CD4-positive, alpha-beta T cell treated with Interleukin-2 at 100 ng/mL for 4 hours (primary cell): ENCODE data around the gene HPSE2.
"Not testable (repeated sequence)": the region's sequence is repeated elsewhere in the genome, so short reads cannot be mapped to it uniquely, and the experiment has no call there.

Source experiments
- DNase-seq: peaks from one replicate; pipeline ENCODE4 v3.0.0-alpha.2; 2020; ENCODE audit warnings: low spot score

The HPSE2 gene

DNA sequence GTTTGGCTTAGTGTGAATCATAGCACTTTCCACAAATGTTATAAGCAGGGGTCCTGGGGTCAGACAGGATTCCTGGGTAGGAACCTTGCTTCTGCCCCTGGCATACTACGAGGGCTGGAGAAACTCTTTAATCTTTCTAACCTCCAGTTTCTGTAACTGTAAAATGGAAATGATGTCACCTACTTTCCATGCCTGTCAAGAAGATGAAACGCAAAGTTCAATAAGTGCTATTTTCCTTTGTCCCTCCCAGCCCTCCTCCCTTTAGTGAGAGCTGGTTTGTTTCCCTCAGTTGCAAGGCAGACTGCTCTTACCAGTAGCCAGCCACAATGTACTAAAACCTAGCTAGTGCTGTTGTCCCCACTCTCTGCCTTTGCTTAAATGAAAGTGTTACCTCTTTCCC, 671.8 kb downstream of the HPSE2 start:
- DNase-seq, result no peak

DNA sequence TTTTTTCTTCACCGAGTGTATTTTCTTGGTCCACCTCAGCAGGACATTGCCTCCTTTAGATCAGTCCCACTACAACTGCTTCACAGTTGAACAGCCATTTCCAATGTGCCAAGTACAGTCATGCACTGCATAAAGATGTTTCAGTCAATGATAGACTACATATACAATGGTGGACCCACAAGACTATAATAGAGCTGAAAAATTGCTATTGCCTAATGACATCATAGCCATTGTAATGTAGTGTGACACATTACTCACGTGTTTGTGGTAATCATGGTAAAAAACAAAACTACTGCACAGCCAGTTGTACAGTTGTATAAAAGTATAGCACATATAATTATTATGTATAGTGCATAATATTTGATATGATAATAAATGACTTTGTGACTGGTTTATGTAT, 675.1 kb downstream of the HPSE2 start:
- DNase-seq, result no peak

DNA sequence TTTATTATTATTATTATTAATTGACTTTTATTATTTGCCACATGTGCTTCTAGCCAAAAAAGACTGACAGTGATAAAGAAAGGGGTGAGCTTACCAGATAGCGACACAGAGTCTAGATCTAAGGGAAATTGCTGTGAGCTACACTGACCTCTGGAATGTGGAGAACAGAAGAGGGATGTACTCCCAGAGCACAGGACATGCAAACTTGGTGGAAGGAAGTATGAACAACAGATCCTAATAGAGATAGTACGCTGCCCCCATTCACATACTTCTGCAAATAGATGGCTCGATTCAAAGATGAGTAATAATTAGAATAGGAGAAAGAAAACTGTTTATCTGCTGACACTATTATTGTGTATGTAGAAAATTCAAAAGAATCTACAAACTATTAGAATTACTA, 679.6 kb downstream of the HPSE2 start:
- no peak for DNase-seq

DNA sequence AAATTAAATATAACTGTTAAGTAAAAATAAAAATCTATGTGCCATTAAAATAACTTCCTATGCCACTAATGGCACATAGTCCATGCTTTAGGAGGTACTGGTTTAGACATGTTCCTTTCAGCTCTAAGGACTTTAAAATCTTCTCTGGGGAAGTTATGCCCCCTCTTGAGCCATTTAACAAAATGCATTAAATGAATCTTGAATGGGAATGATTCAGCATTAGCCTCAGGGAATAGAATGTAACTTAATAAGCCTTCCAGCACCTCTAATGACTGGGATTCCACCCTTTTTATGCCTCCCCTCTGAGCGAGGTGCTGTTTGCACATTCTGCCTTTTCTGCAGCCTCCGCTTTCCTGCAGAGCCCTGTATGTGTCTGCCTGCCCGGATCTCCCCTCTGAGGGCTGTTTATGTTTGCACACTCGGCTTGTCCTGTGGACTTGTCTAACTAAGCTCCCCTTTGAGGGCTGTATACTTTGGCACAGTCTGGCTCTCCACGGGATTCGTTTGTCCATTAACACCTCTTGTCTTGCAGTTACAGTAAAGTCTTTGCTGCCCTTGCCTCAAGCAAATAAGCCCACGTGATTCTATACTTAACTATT, 680.5 kb downstream of the HPSE2 start:
- no peak for DNase-seq

DNA sequence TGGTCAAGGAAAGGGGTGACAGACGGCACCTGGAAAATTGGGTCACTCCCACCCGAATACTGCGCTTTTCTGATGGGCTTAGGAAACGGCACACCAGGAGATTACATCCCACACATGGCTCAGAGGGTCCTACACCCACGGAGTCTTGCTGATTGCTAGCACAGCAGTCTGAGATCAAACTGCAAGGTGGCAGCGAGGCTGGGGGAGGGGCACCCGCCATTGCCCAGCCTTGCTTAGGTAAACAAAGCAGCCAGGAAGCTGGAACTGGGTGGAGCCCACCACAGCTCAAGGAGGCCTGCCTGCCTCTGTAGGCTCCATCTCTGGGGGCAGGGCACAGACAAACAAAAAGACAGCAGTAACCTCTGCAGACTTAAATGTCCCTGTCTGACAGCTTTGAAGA, 694.1 kb downstream of the HPSE2 start:
- DNase-seq, result not testable (repeated sequence)

DNA sequence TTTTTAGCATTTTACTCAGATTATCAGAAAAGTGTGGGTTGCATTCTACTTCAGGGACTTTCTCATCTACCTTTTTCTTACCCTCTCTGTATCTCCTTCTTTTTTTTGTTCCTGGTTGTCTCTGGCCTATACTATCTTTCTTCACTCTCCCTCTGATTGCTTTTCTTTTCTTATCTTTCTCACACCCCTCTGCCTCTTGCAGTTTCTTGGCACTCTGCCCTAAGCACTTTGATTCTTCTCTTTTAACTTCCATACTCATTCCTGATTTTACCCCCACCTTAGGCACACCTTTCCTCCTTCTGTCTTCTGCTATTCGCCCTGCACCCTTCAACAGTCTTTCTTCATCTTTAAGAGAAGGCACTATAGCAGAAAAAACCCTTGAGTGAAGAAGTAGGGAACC, 696.1 kb downstream of the HPSE2 start:
- no peak for DNase-seq

DNA sequence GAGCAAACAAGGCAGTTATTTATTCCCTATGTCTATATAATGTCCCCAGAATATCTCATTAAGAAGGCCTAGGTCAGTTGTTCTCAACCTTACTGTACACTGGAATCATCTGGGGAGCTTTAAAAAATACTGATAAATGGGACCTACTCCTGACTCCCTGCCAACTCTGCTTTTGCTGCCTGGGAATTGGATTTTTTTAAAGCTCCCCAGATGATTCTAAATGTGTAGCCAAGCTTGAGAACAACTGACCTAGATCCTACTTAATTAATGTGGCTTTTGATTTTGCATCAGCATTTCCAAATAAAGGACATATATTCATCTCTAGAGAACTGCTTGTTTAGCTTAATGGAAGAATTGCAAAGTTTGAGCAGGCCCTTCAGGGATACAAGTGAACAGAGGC, 697.2 kb downstream of the HPSE2 start:
- DNase-seq, result no peak

DNA sequence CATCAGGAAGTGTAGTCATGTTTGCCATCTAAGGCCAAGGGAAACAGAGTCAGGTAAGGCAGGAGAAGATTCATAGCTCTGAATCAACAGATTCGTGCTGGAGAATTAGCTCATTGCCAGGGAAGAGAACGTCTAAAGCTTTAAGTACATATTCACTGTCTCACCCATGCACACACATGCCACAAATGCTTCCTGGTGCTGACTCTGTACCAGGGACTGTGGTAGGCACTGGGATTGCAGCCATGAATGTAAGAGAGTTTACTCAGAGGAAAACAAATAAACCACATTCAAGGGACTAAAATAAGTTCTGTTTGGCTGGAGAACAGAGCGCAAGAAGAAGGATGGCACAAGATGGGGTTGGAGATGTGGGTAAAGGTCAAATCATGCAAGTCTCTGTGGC, 699.1 kb downstream of the HPSE2 start:
- DNase-seq, result no peak

DNA sequence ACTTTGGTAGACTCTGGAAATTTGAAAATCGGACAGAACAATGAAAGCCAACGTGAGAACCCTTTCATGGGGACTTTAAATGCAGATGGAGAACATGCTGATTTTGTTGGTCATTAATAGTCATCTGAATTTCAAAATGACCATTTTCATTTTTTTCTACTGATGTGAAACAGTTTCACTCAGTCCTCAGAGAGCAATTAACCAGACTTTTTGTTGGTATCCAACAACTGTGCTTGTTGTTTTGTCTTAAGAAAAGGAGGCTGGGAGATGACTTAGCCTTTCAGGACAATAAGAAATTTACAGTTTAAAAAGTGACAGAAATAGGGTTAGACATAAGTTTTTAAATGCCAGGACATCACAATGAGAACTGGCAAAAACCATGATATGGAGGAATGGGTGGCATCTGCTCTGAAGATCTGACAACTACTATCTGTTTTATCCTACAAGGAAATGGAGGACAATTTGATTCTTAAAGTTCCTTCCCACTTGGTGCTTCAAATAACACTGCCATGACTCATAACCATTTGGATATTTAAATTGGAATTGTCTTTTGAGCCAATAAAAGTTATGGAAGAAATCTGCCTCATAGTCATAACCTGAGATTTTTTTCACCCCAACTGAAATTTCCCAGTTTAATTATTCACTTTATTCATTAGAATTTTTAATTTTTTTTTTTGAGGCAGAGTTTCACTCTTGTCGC, 701.8 kb downstream of the HPSE2 start:
- no peak for DNase-seq

DNA sequence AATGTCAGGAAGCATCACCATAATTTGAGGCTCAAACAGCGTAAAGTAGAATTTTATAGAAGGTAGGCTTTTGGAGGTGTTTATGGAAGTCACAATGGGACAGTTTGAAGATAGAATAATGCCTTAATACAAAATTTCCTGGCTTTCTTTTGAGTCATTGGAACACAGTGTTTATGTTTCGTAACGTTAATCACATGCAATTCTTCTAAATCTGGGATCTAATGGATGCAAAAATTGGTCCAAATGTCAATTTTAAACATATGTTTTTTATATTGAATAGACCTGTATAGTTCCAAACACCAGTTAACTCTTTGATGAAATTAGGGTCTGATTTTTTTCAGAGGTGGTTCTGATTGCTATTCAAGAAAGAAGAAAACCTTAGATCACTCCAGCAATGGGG, 702.4 kb downstream of the HPSE2 start:
- DNase-seq, result no peak

DNA sequence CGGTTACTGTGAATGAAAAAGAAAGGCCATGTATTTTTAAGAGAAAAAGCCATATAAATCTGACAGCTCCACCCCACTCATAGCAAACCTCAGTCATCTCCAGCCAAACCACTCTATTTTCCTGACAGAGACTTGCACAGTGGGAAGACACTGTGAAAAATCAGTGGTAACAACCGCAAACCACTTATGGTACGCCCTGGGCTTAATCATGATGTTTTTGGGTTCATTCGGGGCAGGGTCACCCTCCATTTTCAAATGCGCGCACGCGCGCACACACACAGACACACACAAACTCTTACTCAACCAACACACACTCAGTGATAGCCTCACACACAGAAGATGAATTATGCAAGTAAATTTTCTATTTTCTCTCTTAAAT, 706.9 kb downstream of the HPSE2 start:
- no peak for DNase-seq

DNA sequence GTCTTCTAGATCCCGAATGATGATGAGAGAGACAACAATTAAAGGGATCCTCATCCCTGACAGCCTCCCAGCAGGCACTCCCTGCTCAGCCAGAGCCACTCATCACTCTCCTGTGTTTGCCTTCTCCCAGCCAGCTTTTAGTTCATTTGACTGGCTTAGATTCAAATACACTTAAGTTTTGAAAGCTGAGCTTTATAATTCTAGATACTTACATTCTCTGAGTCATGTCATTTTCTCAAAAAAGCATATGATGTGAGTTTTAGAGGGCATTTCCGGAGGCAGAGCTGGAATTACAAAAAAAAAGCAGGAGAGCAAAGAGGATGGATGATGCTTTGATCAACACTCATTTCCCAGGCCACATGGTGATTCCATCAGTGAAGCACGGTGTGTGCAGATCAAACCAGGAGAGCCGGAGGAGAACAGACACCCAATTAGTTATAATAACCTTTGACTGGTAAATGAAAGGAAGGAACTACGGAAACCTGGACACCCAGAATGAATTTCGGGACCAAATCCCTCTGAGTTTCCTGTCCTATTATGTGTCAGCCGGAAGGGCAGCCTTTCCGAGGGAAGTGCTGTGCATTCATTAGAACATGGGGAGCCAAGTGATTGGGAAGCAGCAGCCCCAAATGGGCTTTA, 707.4 kb downstream of the HPSE2 start:
- no peak for DNase-seq

DNA sequence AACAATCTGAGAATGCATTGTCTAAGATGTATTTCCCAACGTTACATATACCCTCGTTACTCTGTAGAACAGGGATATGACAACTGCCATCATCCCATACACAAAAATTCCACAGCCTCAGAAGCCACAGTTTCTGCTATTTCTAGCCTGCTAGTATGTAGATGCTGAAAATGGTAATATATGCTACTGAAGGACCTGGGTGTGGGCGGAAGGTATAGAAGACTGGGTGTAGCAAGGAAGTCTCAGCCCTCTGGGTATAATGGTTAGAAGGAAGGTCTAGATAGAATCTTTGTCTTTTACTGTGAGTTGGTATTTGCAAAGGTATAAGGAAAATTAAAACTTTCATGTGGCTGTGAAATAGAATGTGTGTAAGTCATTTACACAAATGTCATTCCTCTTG, 709.7 kb downstream of the HPSE2 start:
- no peak for DNase-seq

DNA sequence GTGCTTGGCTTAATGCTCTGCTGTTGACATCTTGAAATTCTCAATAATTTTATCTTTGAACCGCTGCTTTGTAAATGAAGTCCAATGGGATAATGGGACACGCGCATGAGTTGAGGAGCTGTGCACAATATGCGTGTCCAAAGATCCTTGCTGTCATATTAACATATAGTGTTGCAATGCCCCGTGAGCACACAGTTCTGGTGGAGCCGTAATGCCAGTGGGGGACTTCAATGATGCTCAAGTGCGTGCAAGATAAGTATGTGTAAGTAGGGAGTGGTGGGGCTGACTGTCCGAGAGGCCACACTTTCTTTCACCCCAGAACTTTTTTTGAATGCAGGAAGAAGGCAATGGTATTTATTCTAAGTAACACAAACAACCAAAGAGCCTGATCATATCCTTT, 711.5 kb downstream of the HPSE2 start:
- DNase-seq, result no peak

DNA sequence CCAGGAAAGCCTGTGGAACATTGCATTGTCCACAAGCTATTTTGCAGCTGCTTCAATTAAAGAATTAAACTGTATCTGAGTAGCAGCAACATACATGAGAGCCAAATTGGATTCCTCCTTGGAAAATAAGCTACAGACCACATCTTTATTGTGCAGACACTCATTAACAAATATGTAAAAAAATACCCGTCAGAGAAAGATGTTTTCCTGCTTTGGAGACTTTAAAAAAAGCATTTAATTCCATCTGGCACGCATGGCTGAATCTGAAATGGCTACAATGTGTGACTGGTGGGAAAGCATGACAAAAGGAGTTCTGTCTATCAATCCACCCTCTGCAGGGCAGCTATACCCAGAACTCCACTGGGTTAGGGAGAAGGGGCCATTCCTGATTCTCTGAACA, 715.8 kb downstream of the HPSE2 start:
- no peak for DNase-seq

DNA sequence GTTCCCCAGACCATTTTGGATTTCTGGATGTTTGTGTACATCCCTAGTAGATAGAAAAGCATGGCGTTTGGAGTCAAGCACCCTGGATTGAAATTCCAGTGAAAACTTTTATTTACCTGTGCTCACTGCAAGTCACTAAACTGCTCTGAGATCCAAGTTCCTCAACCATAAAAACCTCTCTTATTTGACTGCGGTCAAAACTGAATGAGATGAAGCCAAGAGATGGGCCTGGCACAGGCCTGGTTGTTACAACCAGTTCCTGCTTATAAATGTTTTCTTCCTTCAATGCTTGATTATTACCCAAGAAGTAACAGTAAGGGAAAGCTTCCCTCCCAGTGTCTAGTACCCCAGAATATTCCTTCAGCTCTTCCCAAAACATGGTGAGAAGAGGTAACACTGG, 718.0 kb downstream of the HPSE2 start:
- no peak for DNase-seq

DNA sequence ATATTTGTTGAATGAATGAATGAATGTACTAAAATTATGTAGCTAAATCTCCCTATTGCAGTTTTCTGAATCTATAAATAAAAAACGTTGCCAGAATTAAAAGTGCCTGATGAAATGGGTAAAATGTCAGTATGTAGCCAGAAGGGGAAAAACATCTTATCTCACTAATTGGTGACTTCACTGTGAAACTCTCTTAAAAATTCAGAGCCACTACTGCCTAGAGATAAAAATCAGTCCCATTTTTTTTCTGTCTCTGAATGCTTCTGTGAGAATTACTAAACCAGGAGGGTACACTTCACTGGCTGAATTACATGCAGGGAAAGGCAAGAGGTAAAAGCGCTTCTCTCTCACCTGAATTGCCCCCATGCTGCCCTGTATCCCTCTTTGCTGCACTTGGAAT, 719.3 kb downstream of the HPSE2 start:
- DNase-seq, result no peak

DNA sequence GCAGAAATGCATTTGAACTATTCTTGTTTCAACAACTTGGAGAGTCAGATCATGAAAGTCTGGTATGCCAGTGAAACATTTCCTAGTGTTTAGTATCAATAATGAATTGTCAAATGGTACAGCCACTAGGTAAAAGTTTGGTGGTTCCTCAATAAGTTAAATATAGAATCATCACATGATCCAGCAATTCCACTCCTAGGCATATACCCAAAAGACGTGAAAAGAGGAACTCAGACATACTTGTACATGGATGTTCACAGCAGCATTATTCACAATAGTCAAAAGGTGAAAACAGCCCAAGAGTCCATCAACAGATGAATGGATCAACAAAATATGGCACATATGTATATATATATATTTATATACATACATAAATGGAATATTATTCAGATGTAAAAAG, 721.9 kb downstream of the HPSE2 start:
- DNase-seq, result no peak

DNA sequence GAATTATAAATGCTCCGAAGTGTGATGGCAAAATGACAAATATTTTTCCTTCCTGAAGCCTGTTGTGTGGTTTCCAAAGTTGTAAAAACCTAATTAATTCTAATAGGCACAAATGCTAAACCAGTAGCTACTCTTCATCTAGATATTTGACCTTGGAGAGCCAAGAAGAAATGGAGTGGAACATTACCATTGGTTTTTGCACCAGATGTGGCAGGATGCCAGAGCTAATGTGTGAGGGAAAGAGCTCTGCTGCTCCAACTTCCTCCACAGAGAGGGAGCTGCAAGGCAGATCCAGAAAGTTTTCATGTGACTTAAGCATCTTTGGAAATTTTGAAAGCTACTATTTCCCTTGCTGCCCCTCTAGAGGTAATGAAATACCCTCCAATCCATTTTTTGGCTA, 723.8 kb downstream of the HPSE2 start:
- no peak for DNase-seq

DNA sequence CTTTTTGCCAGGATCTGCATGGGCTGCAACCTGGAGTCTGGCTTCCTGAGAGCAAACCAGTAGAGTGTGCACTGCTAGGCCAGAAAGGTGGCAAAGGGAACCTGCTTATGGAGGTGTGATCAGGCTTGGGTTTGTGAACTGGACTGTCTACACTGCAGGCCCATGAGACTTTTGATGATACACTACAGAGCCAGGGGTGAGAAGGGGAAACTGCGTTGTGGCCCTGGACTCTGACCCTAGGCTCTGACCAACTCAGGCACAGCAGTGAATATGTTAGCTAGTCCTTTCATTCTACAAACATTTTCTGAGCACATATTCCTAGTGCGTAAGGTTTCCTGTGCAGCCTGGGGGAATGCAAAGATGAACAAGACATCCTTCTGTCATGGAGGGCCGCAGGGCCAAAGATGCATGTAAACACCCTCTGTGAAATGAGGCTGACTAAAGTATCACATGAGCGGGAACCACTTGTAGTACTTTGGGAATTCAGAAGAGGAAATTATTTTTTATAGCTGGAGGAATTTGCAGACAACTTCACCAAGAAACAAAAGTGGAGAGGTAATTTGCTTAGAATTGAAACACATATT, 725.1 kb downstream of the HPSE2 start:
- no peak for DNase-seq

DNA sequence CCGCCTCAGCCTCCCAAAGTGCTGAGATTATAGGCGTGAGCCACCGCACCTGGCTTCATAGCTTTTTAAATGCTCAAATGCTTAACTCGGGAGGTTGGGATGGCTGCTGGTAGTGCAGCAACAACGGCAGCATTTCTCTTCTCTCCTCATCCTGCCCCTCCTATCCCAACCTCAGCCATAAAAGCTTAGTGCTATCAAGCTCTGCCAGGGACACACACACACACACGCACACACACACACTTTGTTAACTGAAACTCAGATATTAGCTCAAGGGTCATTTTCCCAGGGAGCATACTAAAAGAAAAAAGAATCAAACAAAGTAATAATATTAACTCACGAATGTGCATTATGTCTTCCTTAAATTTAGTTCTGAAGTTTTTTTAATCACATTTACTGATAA, 725.9 kb downstream of the HPSE2 start:
- no peak for DNase-seq

DNA sequence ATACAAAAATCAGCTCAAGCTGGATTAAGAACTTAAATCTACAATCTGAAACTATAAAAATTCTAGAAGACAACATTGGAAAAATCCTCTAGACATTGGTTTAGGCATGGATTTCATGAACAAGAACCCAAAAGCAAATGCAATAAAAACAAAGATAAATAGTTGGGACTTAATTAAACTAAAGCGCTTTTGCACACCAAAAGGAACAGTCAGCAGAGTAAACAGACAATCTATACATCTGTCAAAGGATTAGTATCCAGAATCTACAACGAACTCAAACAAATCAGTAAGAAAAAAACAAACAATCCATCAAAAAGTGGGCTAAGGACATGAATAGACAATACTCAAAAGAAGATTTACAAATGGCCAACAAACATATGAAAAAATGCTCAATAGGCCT, 733.1 kb downstream of the HPSE2 start:
- not testable (repeated sequence) for DNase-seq

DNA sequence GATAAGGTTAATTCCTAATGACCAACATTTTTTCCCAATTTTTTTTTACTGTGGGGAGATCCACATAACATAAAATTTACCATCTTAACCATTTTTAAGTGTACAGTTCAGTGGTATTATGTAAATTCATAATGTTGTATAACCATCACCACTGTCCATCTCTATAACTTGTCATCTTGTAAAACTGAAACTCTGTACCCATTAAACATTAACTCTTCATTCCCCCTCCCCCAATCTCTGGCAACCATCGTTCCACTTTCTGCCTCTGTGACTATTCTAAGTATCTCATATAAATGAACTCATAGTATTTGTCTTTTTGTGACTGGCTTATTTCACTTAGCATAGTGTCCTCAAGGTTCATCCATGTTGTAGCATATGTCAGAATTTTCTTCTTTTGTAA, 742.9 kb downstream of the HPSE2 start:
- DNase-seq, result no peak
